AML-193 (cell line): ENCODE results near the gene ONECUT3.

Experiments used
- DNase-seq, 2 experiments: peaks; one replicate each; lab custom pipeline; 2025; lab: John Stamatoyannopoulos, UW

The ONECUT3 gene

GRCh38 chr19:1739960-1740629, 13.2 kb upstream of the ONECUT3 start:
- no peak for DNase-seq

DNA sequence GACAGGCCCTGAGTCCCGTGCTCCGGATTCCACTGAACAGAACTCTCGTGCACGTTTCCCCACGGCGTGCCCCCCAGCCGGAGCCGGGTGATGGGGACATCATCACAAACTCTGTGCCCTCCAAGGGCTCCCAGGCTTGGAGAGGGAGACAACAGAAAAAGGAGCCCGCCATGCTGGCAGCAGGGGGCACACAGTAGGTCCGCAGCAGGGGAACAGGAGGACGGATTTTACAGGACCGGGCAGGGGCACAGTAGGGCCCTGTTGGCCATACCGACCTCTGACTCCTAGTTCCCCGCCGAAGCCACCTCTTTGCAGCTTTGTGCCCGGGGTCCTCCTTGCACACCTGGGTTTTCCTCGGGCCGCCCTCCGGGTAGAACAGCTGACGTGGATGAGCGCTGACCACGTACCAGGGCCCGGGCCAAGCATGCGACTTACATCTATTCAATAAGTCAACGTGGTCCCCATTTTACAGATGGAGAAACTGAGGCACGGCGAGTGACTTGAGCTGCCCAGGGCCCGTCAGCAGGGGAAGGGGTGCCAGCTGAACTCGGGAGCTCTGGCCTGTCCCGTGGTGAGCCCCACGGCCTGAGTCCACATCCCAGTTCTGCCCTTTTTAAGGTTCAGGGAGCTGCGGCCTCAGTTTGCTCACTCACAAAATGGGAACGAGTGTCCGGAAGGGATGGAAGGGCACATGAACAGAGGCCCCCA, 10.2 kb upstream of the ONECUT3 start:
- no peak for DNase-seq

DNA sequence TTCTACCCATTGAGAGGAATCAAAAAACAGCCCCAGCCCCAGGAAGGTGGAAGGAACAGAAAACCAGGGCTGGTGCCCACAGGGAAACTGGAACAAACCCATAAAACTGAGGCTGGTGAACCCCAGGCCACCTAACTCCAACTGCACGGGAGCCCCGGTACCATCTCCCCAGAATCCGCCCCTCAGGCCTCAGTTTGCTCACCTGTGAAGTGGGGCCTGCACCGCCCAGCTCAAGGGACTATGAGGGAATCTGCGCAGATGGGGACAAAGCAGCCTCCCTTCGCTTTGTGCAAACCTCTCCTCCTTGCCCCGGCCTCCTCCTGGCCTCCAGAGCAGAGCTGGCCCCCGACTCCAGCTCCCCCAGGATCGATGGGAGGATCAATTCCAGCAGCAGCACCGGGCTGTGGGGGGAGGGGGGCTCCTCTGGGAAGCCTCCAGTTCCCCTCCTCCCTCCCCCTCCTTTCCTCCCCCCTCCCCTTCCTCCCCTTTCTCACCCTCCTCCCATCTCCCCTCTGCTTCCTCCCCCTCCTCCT, 9.1 kb upstream of the ONECUT3 start:
- no peak for DNase-seq

DNA sequence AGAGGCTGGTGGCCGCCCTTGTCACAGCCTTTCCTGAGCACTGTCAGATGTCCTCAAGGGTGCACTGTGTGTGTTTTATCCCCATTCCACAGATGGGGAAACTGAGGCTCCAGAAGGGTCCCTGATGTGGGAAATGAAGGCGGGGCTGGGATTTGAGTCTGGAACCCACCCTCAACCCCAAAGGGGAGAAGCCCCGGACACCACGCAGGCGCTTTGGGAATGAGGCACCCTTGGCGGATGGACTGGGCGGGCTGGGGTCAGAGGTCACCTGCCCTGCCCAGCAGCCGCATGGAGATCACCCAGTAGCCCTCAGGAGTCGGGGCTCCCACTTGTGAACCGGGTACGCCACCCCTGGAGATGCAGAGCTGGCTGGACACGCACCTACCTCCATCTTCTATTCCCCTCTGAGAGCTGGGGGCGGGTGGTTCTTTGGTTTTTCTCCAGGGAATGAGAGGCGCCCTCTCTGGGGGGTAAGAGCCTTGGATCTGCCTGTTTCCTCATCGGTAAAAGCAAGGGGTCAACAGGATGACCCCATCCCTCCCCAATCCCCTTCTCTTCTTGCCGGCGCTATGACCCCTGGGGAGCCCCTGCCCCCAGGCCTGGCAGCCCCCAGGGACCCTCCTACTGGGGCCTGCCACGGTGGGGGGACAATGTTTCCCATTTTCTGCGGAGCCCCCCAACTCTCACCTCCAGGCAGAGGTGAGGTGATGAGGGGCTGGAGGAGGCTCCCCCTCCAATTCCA, 8.3 kb upstream of the ONECUT3 start:
- DNase-seq = no peak

GRCh38 chr19:1745589-1746031, 7.7 kb upstream of the ONECUT3 start:
- DNase-seq = no peak

DNA sequence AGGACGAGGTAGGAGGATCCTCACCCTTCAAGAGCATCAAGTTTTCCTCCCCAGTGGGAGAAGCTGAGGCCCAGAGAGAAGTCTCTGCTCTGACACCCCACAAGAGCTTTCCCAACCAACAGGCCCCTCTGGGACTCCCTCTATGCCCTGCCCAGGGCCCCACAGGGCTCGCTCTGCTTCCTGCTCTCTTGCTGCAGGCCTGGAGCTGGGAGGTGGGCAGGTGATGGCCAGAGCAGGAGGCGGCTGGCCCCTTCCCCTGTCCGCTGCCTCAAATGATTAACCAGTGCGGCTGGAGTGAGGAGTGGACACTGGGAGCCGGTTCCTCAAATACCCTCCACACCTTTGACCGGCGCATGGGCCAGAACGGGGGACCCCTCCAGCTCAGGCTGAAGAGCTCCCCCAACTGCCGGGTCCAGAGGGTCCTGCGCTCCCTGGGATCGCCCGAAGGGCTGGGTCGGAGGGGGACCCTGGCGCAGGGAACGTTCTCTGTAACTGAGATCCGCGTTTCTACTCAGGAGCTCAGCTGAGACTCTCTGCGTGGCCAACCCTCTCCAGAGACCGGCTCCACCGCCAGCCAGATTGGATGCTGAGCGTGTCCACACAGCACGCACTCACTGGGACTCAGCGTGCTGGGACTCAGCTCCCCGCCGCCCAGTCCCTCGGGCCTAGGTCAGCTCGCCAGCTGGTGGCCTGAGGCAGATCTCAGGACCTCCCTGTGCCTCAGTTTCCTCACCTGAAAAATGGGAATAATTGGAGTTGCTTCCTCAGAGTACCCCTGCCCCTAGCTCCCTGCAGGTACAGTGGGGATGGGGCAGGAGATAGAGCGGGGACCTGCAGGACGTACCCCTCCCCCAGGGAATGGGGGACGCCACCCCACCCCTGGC, 6.7 kb upstream of the ONECUT3 start:
- no peak for DNase-seq

DNA sequence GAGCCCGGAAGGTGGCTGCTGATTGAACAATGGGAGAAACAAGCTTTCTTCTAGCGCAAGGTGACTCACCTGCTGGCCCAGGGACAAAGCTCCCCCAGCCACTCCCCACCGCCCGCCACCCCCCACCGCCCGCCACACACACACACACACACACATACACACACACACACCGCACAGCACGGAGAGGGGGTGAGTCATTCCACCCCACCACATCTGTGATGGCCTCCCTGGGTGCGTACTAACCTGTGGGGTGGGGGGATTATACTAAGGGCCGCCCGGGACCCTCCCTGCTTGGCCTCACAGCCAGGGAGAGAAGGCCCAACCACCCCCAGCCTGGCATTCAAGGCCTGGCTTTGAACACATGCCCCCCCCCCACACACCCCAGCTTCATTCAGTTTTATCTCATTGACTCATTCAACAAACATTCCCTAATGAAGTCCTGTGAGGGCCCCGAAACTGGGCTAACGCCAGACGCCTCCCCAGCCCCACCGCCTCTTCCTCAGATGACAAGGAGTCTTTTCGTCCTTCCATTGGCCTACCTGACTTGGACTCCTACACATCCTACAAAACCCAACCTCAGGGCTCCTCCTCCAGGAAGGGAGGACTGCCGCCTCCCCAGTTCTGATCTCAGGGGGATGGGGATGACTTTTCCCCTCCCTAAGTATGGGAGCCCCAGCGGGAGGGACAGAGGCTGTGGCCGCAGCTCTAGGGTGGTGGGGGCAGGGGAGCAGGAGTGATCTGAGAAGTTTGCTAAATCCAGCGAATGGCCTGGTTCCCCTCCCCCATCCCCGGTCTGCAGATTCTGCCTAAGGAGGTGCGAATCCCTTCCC, 5.8 kb upstream of the ONECUT3 start:
- DNase-seq = no peak

- no peak for DNase-seq
These were observed 5.0 kb upstream of the ONECUT3 start for GRCh38 chr19:1748115-1748872.

- DNase-seq = no peak
These were observed 4.4 kb upstream of the ONECUT3 start for GRCh38 chr19:1748873-1749341.

DNA sequence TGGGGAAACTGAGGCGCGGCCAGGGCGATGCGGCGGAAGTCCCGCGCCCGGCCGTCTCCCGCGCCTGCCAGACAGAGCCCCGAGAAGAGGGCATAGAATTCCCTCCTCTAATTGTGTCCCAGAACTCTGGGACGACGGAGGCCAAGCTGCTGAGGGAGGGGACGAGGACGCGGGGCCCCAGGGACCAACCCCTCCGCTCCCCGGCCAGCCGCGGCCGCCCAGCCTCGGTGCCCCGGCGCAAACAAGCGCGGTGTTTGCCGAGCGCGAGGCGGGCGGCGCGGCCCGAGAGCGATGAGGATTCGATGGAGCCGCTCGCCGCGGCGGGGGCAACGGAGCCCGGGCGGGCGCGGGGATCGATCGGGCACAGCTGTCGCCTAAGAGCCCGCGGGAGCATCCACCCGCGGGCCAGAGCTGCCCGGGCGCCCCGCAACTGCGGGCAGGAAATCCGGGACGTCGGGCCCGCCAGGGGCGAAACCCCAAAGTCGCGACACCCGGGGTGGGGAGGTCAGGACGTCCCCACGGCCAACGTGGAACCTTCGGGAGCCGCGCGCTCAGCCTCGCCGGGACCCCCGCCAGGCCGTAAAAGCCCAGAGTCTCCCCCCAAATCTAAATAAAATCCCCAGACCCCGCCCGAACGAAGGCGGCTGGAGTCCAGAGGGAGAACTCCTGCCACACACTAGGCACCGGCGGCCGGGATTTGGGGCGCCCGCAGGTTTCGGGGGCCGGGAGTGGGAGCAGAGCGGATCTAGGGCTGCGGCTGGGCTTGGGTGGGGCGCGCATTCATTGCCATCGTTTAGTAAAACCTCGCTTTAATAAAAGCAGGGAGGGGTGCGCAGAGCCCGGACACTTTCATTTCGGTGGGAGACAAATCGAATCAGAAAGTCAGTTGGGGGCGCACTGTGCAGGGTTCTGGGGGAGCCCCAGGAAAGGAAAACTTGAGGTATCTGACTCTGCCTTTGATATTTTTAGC, 3.6 kb upstream of the ONECUT3 start:
- DNase-seq = no peak

DNA sequence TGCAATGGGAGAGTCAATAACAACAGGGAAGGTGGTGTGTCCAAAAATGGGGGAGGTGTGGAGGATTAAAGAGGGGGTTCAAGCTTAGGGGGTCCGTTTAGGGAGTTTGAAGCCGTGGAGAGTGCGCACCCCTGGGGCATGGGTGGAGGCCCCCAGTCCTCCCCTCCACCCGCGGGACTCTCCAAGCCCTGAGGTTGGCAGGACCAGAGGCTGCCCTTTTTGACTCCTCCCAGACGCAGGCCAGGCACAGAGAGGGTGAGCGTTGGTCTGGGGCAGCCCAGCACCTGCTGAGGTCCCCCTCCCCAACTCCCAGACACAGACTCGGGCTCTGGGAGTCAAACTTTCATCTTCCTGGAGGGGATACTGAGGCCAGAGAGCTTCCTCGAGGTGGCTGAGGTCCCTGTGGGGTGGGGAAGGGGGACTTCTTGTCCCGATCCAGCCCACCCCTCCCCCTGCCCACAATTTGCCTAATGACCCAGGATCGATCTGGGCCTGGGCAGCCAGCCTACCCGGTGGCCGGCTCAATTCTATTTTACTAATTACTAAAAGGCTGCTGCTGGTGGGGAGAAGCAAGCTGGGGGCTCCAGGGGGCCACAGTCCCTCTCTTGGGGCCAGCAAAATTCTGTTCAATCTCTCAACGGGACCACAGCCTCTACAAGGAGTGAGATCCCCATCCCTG, 2.8 kb upstream of the ONECUT3 start:
- DNase-seq = no peak

DNA sequence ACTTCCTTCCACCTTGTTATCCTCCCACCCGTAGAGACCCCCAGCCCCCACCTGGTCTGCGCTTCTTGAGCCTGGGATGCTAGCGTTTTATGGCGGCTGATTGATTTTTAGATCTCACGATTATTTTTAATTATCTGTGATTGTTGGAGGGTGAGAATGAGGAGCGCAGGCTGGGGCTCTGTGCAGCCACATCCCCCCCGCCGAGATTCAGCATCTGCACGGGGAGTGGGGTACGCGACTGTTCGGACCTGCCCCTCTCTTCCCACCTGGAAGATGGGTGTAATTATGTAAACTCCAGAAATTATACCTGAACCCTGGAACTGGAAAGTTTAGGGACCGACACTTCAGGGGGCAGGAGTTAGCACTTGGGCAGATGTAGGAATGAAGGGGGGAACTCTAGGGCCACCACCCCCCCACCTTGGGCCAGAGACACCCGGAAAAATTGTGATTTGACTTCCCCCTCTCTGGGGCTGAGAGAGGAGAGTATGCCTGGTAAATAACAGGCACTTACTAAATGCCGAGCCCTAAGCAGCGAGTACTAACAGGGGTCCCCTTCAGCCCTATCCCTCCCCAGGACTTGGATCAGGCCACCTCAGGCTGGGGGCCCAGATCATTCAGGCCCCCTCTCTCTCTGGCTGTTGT, 1.8 kb upstream of the ONECUT3 start:
- DNase-seq = no peak

GRCh38 chr19:1752009-1752756, 1.1 kb upstream of the ONECUT3 start:
- DNase-seq = peak; percentile 70 to 78

DNA sequence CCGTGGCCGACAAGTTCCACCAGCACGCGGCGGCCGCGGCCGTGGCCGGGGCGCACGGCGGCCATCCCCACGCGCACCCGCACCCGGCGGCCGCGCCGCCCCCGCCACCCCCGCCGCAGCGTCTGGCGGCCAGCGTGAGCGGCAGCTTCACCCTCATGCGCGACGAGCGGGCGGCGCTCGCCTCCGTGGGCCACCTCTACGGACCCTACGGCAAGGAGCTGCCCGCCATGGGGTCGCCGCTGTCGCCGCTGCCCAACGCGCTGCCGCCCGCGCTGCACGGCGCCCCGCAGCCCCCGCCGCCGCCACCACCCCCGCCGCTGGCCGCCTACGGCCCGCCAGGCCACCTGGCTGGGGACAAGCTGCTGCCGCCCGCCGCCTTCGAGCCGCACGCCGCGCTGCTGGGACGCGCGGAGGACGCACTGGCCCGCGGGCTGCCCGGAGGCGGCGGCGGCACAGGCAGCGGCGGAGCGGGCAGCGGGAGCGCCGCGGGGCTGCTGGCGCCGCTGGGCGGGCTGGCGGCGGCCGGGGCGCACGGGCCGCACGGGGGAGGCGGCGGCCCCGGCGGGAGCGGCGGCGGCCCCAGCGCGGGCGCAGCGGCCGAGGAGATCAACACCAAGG, 821 bp downstream of the ONECUT3 start:
- DNase-seq = no peak

DNA sequence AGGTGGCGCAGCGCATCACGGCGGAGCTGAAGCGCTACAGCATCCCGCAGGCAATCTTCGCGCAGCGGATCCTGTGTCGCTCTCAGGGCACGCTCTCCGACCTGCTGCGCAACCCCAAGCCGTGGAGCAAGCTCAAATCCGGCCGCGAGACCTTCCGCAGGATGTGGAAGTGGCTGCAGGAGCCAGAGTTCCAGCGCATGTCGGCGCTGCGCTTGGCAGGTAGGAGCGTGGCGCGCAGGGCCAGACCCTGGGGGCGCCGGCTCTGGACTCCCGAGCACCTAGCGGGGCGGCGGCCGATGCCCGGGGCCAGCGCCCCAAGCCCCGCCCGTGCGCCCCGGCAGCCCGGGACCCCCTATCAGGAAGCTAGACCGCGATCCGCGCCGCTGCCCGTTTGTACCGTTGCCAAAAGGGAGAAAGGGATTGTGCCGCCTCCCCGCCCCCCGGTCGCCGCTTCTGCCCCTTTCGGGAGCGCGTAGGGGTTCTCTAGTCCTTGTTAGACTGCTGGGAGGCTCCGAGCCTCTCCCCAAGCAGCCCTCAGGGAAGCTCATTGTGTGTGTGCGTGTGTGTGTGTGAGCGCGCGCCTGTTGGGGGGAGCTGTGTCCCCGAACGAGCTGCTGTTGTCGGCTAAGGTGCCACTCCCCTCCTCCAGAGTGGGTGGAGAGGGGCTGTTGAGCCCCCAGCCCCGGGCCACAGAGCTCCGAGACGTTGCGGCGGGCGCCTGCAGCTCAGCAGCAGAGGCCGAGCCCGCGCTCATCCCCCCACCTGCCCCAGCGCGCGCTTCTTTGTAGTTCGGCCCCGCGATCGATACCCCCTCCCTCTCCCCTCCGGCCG, 1.5 kb downstream of the ONECUT3 start:
- no peak for DNase-seq
